Measurements from ENCODE around the gene WFDC1. TPM values are rescaled to one million over a fixed set of nuclear protein-coding genes. Genes with fewer than 3 reads are reported as not detected.

Gene WFDC1
- total RNA-seq, 5 donors from 2014 or later (not counting 1 experiment from before 2014, with no cell fraction given): not detected

DNA sequence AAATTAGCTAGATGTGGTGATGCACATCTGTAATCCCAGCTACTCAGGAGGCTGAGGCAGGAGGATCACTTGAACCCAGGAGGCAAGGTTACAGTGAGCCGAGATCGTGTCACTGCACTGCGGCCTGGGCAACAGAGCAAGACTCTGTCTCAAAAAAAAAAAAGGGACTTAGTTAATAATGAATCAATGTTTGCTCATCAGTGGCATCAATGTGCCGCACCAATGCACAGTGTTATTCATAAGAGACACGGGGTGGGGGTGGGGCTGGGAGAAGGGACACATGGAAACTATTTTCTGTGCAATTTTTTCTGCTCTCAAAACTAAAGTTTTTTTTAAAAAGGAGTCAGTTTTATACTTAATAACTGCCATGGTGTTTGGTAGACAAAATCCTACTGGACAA, 66.9 kb downstream of the WFDC1 start:
- 100% methylated on average over 2 of the region's 5 CpGs for WGBS (ENCODE audit: insufficient coverage)
- H3K27me3 Mint-ChIP-seq: peaks cover 3 to 9% of the 10 kb centered on the region in 2 donors
- H3K4me1 Mint-ChIP-seq: peaks cover 11 to 22% (median 22%) of the 10 kb centered on the region in 3 donors
- POLR2A ChIA-PET: no interaction called here
- no peak for DNase-seq
- Histone ChIP-seq H3K9me3 (no peaks in the 10 kb centered on the region), H3K27ac (ENCODE audit: low read length) (no peak overlapping the region), H3K36me3 (ENCODE audit: control insufficient read depth in 2 of 2, extremely low read depth in 1 of 2, insufficient read depth in 1 of 2, low read length in 1 of 2) (no peaks in the 10 kb centered on the region), H3K4me1 (ENCODE audit: control insufficient read depth in 1 of 2, extremely low read depth in 1 of 2, insufficient read depth in 2 of 2, low read length in 2 of 2) (peaks cover 0 to 11% of the 10 kb centered on the region in 2 experiments), H3K27me3 (replicated peaks in 1 of 2; ENCODE audit: control insufficient read depth in 2 of 2, extremely low read depth in 1 of 2, insufficient read depth in 2 of 2, low read length in 1 of 2) (peaks cover 0 to 11% of the 10 kb centered on the region in 2 experiments), H3K4me3 (ENCODE audit: control insufficient read depth in 1 of 2, extremely low read depth in 1 of 2, low read length in 1 of 2) (no peak overlapping the region)
- H3K36me3 Mint-ChIP-seq: no peaks in the 10 kb centered on the region
- CTCF ChIA-PET: no interaction called here
- no peak overlapping the region for H3K4me3 Mint-ChIP-seq
- no peak for ATAC-seq (replicated peaks in 1 of 4)
- no peak overlapping the region for H3K27ac Mint-ChIP-seq
- H3K9me3 Mint-ChIP-seq: no peaks in the 10 kb centered on the region

DNA sequence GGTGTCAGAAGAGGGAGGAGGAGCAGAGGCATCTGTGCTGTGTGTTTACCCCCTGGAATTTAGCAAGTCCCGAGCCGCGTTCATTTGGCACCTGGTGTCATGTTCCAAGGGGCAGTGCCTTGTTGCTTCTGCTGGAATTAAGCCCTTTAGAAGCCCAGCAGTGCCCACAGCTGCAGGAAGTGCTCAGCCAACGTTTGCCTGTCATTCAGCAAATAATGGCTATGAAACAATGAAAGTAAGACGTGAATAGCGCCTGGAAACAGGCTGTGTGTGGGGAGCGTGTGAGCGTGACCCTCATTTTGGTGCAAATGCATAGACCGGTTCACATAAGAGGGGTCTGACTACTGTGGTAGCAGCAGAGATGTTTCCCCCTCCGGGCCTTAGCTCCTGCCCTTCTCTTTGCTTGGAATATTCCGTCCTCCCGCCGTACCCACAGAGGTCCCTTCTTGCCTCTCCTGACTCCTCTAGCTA, 67.8 kb downstream of the WFDC1 start:
- Histone ChIP-seq H3K27ac (ENCODE audit: low read length) (no peak overlapping the region), H3K9me3 (no peaks in the 10 kb centered on the region), H3K4me3 (ENCODE audit: control insufficient read depth in 1 of 2, extremely low read depth in 1 of 2, low read length in 1 of 2) (no peak overlapping the region), H3K36me3 (ENCODE audit: control insufficient read depth in 2 of 2, extremely low read depth in 1 of 2, insufficient read depth in 1 of 2, low read length in 1 of 2) (no peaks in the 10 kb centered on the region), H3K4me1 (ENCODE audit: control insufficient read depth in 1 of 2, extremely low read depth in 1 of 2, insufficient read depth in 2 of 2, low read length in 2 of 2) (peaks cover 0 to 11% of the 10 kb centered on the region in 2 experiments), H3K27me3 (replicated peaks in 1 of 2; ENCODE audit: control insufficient read depth in 2 of 2, extremely low read depth in 1 of 2, insufficient read depth in 2 of 2, low read length in 1 of 2) (peaks cover 0 to 19% of the 10 kb centered on the region in 2 experiments)
- Mint-ChIP-seq H3K9me3 (no peaks in the 10 kb centered on the region), H3K27me3 (peaks cover 12 to 18% of the 10 kb centered on the region in 2 donors), H3K4me1 (peaks cover 16 to 29% (median 24%) of the 10 kb centered on the region in 3 donors), H3K36me3 (no peaks in the 10 kb centered on the region), H3K4me3 (no peak overlapping the region), H3K27ac (no peak overlapping the region)
- ATAC-seq (replicated peaks in 1 of 4) (no peak), DNase-seq (no peak)
- ChIA-PET CTCF (no interaction called here), POLR2A (no interaction called here)
- WGBS (ENCODE audit: insufficient coverage): 74% methylated on average over 10 of the region's 13 CpGs

DNA sequence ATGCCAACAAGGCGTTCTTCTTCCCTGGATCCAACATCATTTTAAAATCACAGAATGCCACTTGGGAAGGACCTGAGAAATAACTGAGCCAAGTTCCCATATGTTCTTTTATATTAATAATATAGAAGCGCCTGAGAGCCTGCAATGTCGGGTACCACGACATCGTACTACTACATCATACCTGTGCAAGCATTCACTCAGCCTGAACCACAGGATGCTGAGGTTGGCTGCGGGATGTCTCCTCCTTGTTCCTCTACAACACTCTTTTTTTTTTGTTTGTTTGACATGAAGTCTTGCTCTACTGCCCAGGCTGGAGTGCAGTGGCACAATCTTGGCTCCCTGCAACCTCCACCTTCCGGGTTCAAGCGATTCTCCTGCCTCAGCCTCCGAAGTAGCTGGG, 71.5 kb downstream of the WFDC1 start:
- H3K36me3 ChIP-seq (ENCODE audit: control insufficient read depth in 2 of 2, extremely low read depth in 1 of 2, insufficient read depth in 1 of 2, low read length in 1 of 2): no peaks in the 10 kb centered on the region
- peaks cover 3 to 8% of the 10 kb centered on the region in 2 experiments for H3K4me1 ChIP-seq (ENCODE audit: control insufficient read depth in 1 of 2, extremely low read depth in 1 of 2, insufficient read depth in 2 of 2, low read length in 2 of 2)
- WGBS (ENCODE audit: insufficient coverage): 86% methylated on average over 4 of the region's 9 CpGs
- no peak overlapping the region for H3K4me3 Mint-ChIP-seq
- POLR2A ChIA-PET: no interaction called here
- no peaks in the 10 kb centered on the region for H3K9me3 Mint-ChIP-seq
- CTCF ChIA-PET: no interaction called here
- H3K4me3 ChIP-seq (ENCODE audit: control insufficient read depth in 1 of 2, extremely low read depth in 1 of 2, low read length in 1 of 2): no peak overlapping the region
- H3K27me3 ChIP-seq (replicated peaks in 1 of 2; ENCODE audit: control insufficient read depth in 2 of 2, extremely low read depth in 1 of 2, insufficient read depth in 2 of 2, low read length in 1 of 2): peaks cover 3 to 48% of the 10 kb centered on the region in 2 experiments
- H3K9me3 ChIP-seq: no peaks in the 10 kb centered on the region
- no peaks in the 10 kb centered on the region for H3K36me3 Mint-ChIP-seq
- H3K27ac Mint-ChIP-seq: no peak overlapping the region
- peaks cover 33 to 46% of the 10 kb centered on the region in 2 donors for H3K27me3 Mint-ChIP-seq
- peaks cover 10 to 18% (median 17%) of the 10 kb centered on the region in 3 donors for H3K4me1 Mint-ChIP-seq
- no peak for DNase-seq
- ATAC-seq (replicated peaks in 1 of 4): no peak
- H3K27ac ChIP-seq (ENCODE audit: low read length): no peak overlapping the region

DNA sequence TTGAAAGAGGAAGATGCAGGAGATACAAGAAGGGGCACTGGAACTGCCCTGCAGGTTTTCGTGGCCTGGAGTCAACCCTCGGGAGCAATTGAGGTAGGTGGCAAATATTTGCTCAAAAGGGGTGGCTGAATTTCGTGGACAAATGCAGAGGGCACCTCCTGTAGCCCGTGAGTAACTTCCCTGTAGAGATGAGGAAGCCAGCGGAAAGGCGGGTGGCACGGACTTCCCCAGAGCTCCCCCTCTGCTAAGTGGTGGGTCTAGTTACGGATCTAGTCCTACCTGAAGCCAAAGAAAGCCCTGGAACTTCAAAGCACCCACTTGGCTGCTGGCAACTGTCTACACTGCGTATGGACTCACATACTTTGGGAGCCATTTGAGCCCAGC, 72.6 kb downstream of the WFDC1 start:
- ChIA-PET POLR2A (no interaction called here), CTCF (no interaction called here)
- H3K4me1 ChIP-seq (ENCODE audit: control insufficient read depth in 1 of 2, extremely low read depth in 1 of 2, insufficient read depth in 2 of 2, low read length in 2 of 2): peaks cover 3 to 8% of the 10 kb centered on the region in 2 experiments
- H3K27me3 Mint-ChIP-seq: peaks cover 39 to 55% of the 10 kb centered on the region in 2 donors
- H3K27ac Mint-ChIP-seq: no peak overlapping the region
- H3K4me3 Mint-ChIP-seq: peak overlapping the region in 1 of 3 donors; percentile 38
- ATAC-seq (replicated peaks in 1 of 4) (no peak), DNase-seq (peak in 1 of 35 experiments; percentile 11)
- H3K27ac ChIP-seq (ENCODE audit: low read length): no peak overlapping the region
- H3K36me3 Mint-ChIP-seq: no peaks in the 10 kb centered on the region
- peaks cover 3 to 56% of the 10 kb centered on the region in 2 experiments for H3K27me3 ChIP-seq (replicated peaks in 1 of 2; ENCODE audit: control insufficient read depth in 2 of 2, extremely low read depth in 1 of 2, insufficient read depth in 2 of 2, low read length in 1 of 2)
- no peak overlapping the region for H3K4me3 ChIP-seq (ENCODE audit: control insufficient read depth in 1 of 2, extremely low read depth in 1 of 2, low read length in 1 of 2)
- 12% methylated on average over 7 of the region's 9 CpGs for WGBS (ENCODE audit: insufficient coverage)
- H3K4me1 Mint-ChIP-seq: peaks cover 10 to 18% (median 17%) of the 10 kb centered on the region in 3 donors
- H3K36me3 ChIP-seq (ENCODE audit: control insufficient read depth in 2 of 2, extremely low read depth in 1 of 2, insufficient read depth in 1 of 2, low read length in 1 of 2): no peaks in the 10 kb centered on the region
- no peaks in the 10 kb centered on the region for H3K9me3 Mint-ChIP-seq
- H3K9me3 ChIP-seq: no peaks in the 10 kb centered on the region

DNA sequence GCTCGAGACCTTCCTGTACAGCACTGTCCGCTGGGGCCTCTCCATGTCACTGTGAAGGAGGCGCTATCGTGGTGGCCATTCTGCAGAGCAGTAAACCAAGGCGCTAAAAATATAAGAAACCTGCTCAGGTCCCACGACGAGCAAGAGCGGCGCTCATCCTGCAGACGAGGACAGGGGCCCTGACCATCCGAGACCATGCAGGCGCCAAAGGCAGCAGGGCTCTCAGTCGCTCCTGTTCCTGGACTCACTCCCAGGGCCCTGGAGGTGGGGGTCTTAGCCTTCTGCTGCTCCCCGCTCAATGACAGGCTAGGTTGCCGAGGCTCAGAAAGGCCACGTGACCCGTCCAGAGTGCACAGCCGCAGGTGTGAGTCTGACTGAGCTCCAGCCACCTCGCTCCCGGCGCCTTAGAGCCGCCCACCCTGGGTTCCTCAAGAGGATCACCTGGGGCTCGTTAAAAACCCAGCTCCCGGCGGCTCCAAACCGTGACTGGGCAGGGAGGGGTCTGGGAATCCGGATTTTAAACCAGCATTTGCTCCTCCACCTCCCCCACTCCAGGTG, 73.2 kb downstream of the WFDC1 start:
- no peaks in the 10 kb centered on the region for H3K9me3 Mint-ChIP-seq

DNA sequence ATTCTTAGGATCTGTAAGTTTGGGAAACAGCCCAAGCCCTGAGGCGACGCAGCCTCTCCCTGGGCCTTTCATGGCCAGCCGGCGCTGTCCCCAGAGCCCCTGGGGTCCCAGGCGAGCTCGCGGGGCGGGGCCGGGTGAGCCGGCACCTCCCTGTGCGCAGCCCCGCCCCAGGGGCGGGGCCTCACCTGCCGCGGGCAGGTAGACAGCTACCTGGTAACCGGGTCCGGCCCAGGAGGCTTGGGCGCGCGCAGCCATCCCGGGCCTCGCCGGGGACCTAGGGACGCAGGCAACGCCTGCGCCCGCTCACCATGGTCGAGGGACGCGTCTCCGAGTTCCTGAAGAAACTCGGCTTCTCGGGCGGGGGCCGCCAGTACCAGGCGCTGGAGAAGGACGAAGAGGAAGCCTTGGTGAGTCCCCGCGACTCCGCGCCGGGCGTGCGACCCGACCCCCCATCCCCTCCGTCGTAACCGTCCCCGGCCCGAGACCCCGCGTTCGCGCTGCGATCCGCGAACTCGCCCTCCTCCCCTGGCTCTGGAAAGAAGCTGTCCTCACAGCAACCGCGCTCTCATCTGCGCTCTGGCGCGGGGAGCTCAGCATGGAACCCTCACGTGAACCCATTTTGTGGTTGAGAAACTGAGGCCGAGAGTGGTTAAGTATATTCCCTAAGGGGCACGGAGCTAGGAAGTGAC, 73.8 kb downstream of the WFDC1 start, which contains the start of gene ATP2C2:
ATP2C2 (plus strand) TSS at position 231 of the 689 bp plus-strand sequence; CDS start at position 309, 78 bp downstream.
- CTCF ChIA-PET: no interaction called here

More for the DNA sequence above, 73.2 kb downstream of the WFDC1 start:
- DNase-seq (no peak), ATAC-seq (replicated peaks in 1 of 4) (no peak)
- H3K4me3 Mint-ChIP-seq: peak overlapping the region in 1 of 3 donors; percentile 38
- Histone ChIP-seq H3K4me1 (ENCODE audit: control insufficient read depth in 1 of 2, extremely low read depth in 1 of 2, insufficient read depth in 2 of 2, low read length in 2 of 2) (peaks cover 3 to 8% of the 10 kb centered on the region in 2 experiments), H3K27ac (ENCODE audit: low read length) (no peak overlapping the region), H3K4me3 (ENCODE audit: control insufficient read depth in 1 of 2, extremely low read depth in 1 of 2, low read length in 1 of 2) (peak overlapping the region in 1 of 2 donors; percentile 47), H3K9me3 (no peaks in the 10 kb centered on the region), H3K36me3 (ENCODE audit: control insufficient read depth in 2 of 2, extremely low read depth in 1 of 2, insufficient read depth in 1 of 2, low read length in 1 of 2) (no peaks in the 10 kb centered on the region), H3K27me3 (replicated peaks in 1 of 2; ENCODE audit: control insufficient read depth in 2 of 2, extremely low read depth in 1 of 2, insufficient read depth in 2 of 2, low read length in 1 of 2) (peaks cover 3 to 59% of the 10 kb centered on the region in 2 experiments)
- H3K27ac Mint-ChIP-seq: no peak overlapping the region
- H3K36me3 Mint-ChIP-seq: no peaks in the 10 kb centered on the region
- peaks cover 39 to 55% of the 10 kb centered on the region in 2 donors for H3K27me3 Mint-ChIP-seq
- ChIA-PET CTCF (no interaction called here), POLR2A (no interaction called here)
- peaks cover 10 to 18% (median 17%) of the 10 kb centered on the region in 3 donors for H3K4me1 Mint-ChIP-seq
- WGBS (ENCODE audit: insufficient coverage): 35% methylated on average over 24 of the region's 27 CpGs

More for the DNA sequence above, 73.8 kb downstream of the WFDC1 start, which contains the start of gene ATP2C2:
- peak within 1 kb of the TSS in 1 of 2 donors; percentile 47 for H3K4me3 ChIP-seq (ENCODE audit: control insufficient read depth in 1 of 2, extremely low read depth in 1 of 2, low read length in 1 of 2)
- no peak for ATAC-seq (replicated peaks in 1 of 4)
- H3K36me3 ChIP-seq (ENCODE audit: control insufficient read depth in 2 of 2, extremely low read depth in 1 of 2, insufficient read depth in 1 of 2, low read length in 1 of 2): no peaks in the 10 kb centered on the region
- Mint-ChIP-seq H3K4me1 (peaks cover 10 to 18% (median 17%) of the 10 kb centered on the region in 3 donors), H3K4me3 (peak within 1 kb of the TSS in 2 of 3 donors; percentile 32 to 45), H3K36me3 (no peaks in the 10 kb centered on the region), H3K9me3 (no peaks in the 10 kb centered on the region), H3K27me3 (peaks cover 41 to 56% of the 10 kb centered on the region in 2 donors), H3K27ac (no peak within 1 kb of the TSS)
- DNase-seq: no peak
- POLR2A ChIA-PET: no interaction called here
- H3K9me3 ChIP-seq: no peaks in the 10 kb centered on the region
- WGBS (ENCODE audit: insufficient coverage): 5% methylated on average over 61 of the region's 66 CpGs
- H3K27ac ChIP-seq (ENCODE audit: low read length): no peak within 1 kb of the TSS
- H3K4me1 ChIP-seq (ENCODE audit: control insufficient read depth in 1 of 2, extremely low read depth in 1 of 2, insufficient read depth in 2 of 2, low read length in 2 of 2): peaks cover 3 to 8% of the 10 kb centered on the region in 2 experiments
- peaks cover 3 to 60% of the 10 kb centered on the region in 2 experiments for H3K27me3 ChIP-seq (replicated peaks in 1 of 2; ENCODE audit: control insufficient read depth in 2 of 2, extremely low read depth in 1 of 2, insufficient read depth in 2 of 2, low read length in 1 of 2)
